HL-60 (cell line): ENCODE data around the gene NOD2.

Experiments
- CTCF ChIP-seq: IDR thresholded peaks from one replicate; pipeline ENCODE4 v1.5.1; 2011; ENCODE audit warnings: low read length, control low read depth, inconsistent platforms; ENCODE audit not compliant: insufficient read depth
- GABPA ChIP-seq: IDR thresholded peaks from 2 replicates; pipeline ENCODE4 v1.6.1; 2012; ENCODE audit warnings: low read depth
- POLR2AphosphoS5 ChIP-seq: IDR thresholded peaks from 2 replicates; pipeline ENCODE4 v1.6.1; 2012; ENCODE audit warnings: low read depth

GRCh38 chr16:50684823-50685461 is 8.5 kb upstream of the NOD2 start:
- no peak for TF ChIP-seq GABPA
- no peak for TF ChIP-seq CTCF
- no peak for TF ChIP-seq POLR2AphosphoS5
